Prostate gland (tissue), 2 donors: ENCODE data around the gene CXCR2.

Source experiments
- CTCF ChIP-seq, 4 experiments: fragments of 200-600 bp in 2 of 4; fragments of 450-650 bp in 2 of 4; sonication (generic) in 2 of 4; IDR thresholded peaks; 1 replicate in 3 of 4; 2 replicates in 1 of 4; pipeline ENCODE4 v1.5.1; 2016 to 2019; ENCODE audit warnings: antibody characterized with exemption in 4 of 4, mild to moderate bottlenecking in 2 of 4, moderate library complexity in 2 of 4
- POLR2A ChIP-seq: fragments of 450-650 bp; IDR thresholded peaks from one replicate; pipeline ENCODE4 v1.6.1; 2016; ENCODE audit warnings: antibody characterized with exemption, mild to moderate bottlenecking
- POLR2AphosphoS5 ChIP-seq: sonication (generic); formaldehyde crosslinking; IDR thresholded peaks from one replicate; pipeline ENCODE4 v1.6.1; 2017; ENCODE audit warnings: antibody characterized with exemption

- TF ChIP-seq POLR2A = no peak
- no peak for TF ChIP-seq CTCF (IDR thresholded peaks at IDR 0.05)
- no peak for TF ChIP-seq POLR2AphosphoS5
Measured at GRCh38 chr2:218093879-218094278, 31.9 kb upstream of the CXCR2 start.
